ENCODE results near the gene PARN. TPM values are rescaled to one million over a fixed set of nuclear protein-coding genes. Genes with fewer than 3 reads are reported as not detected.
"Not testable (repeated sequence)": the region's sequence is repeated elsewhere in the genome, so short reads cannot be mapped to it uniquely, and the experiment has no call there.

PARN gene
- total RNA-seq, 1 experiment from 2014 or later, result 42.5 TPM

GRCh38 chr16:14636951-14637240, 6.8 kb upstream of the PARN start:
- Histone ChIP-seq H3K4me1 (ENCODE audit: control insufficient read depth in 1 of 2, insufficient read depth in 2 of 2, low read length in 2 of 2) (peaks cover 6 to 12% of the 10 kb centered on the region in 2 experiments; a peak in 3 of 4 replicates), H3K79me2 (ENCODE audit: insufficient read depth, low read length) (peaks cover 91% of the 10 kb centered on the region), H4K20me1 (ENCODE audit: insufficient read depth) (peaks cover 16% of the 10 kb centered on the region; the same call in 1 of the 2 replicates), H3K36me3 (ENCODE audit: control insufficient read depth in 1 of 2, insufficient read depth in 2 of 2, low read length in 2 of 2) (peaks cover 3 to 20% of the 10 kb centered on the region in 2 experiments; a peak in 3 of 4 replicates)
- H3K9ac ChIP-seq (ENCODE audit: low read length); DNase-seq (ENCODE audit: low read depth, low spot score); H3K4me3 ChIP-seq (replicated peaks in 1 of 2; ENCODE audit: low read depth in 1 of 2, low read length in 2 of 2); H2AFZ ChIP-seq (ENCODE audit: low read depth, low read length, poor library complexity, severe bottlenecking); H3K27me3 ChIP-seq (ENCODE audit: insufficient read depth, low read length); POLR2A ChIA-PET; intact Hi-C loops (cut with micrococcal nuclease); H3K4me2 ChIP-seq (ENCODE audit: low read length); H3K9me2 ChIP-seq (ENCODE audit: insufficient read depth); H3K9me3 ChIP-seq (ENCODE audit: control insufficient read depth in 1 of 2, insufficient read depth in 1 of 2, low read depth in 1 of 2, low read length in 2 of 2); CTCF ChIA-PET; ATAC-seq; H3K27ac ChIP-seq (ENCODE audit: low read depth, low read length); RAD21 ChIA-PET (ENCODE audit: low non-redundant PET in 1 of 2, low total read pairs in 2 of 2, uncharacterized antibody in 2 of 2, unreplicated experiment in 2 of 2); BruUV-seq (replicated peaks): not testable (repeated sequence)

GRCh38 chr16:14636179-14636950, 6.3 kb upstream of the PARN start:
- Histone ChIP-seq H4K20me1 (ENCODE audit: insufficient read depth) (peaks cover 16% of the 10 kb centered on the region; the same call in 1 of the 2 replicates), H3K4me1 (ENCODE audit: control insufficient read depth in 1 of 2, insufficient read depth in 2 of 2, low read length in 2 of 2) (peaks cover 8 to 17% of the 10 kb centered on the region in 2 experiments; a peak in 3 of 4 replicates), H3K36me3 (ENCODE audit: control insufficient read depth in 1 of 2, insufficient read depth in 2 of 2, low read length in 2 of 2) (peaks cover 3 to 20% of the 10 kb centered on the region in 2 experiments; a peak in 3 of 4 replicates), H3K79me2 (ENCODE audit: insufficient read depth, low read length) (peaks cover 85% of the 10 kb centered on the region)
- H3K9me2 ChIP-seq (ENCODE audit: insufficient read depth); H3K27me3 ChIP-seq (ENCODE audit: insufficient read depth, low read length); intact Hi-C loops (cut with micrococcal nuclease); ATAC-seq; CTCF ChIA-PET; RAD21 ChIA-PET (ENCODE audit: low non-redundant PET in 1 of 2, low total read pairs in 2 of 2, uncharacterized antibody in 2 of 2, unreplicated experiment in 2 of 2); H3K4me2 ChIP-seq (ENCODE audit: low read length); BruUV-seq (replicated peaks); H3K4me3 ChIP-seq (replicated peaks in 1 of 2; ENCODE audit: low read depth in 1 of 2, low read length in 2 of 2); DNase-seq (ENCODE audit: low read depth, low spot score); H3K9ac ChIP-seq (ENCODE audit: low read length); H3K9me3 ChIP-seq (ENCODE audit: control insufficient read depth in 1 of 2, insufficient read depth in 1 of 2, low read depth in 1 of 2, low read length in 2 of 2); POLR2A ChIA-PET; H3K27ac ChIP-seq (ENCODE audit: low read depth, low read length); H2AFZ ChIP-seq (ENCODE audit: low read depth, low read length, poor library complexity, severe bottlenecking): not testable (repeated sequence)
